ENCODE data around the gene HAUS7.

HAUS7 gene

GRCh38 chrX:153470411-153471363 lies at the start of gene HAUS7:
TSS of gene HAUS7 (minus strand) at chrX:153470576. CDS start at chrX:153470557, 19 bp downstream.
- DNase-seq = peak; percentile 52

GRCh38 chrX:153519569-153520286 lies 49.4 kb upstream of the HAUS7 start:
- DNase-seq = no peak

GRCh38 chrX:153517946-153518834 lies 47.8 kb upstream of the HAUS7 start:
- DNase-seq = no peak

DNA sequence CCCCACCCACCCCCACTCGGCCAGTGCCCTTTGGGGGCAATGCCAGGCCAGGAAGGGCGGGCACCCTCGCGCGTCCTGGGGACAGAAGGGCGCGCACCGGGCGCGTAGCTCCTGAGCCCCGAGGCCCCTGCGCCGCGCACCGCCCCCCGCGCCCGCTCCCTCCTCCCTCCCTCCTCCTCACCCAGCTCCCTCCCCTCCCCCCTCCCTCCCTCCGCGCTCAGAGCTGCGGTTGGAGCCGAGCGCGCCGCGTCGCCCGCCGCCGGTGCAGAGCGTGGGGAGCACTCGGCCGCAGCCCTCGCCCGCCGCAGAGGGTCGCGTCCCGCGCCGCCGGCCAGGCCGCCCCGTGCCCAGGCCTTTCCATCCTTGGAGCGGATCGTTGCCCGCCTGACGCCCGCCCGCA lies 47.0 kb upstream of the HAUS7 start, which contains the start of gene ATP2B3:
Gene ATP2B3 (plus strand): TSS at position 220 of the 400 bp plus-strand sequence. CDS start 18,606 bp downstream, outside the sequence.
- DNase-seq = no peak

DNA sequence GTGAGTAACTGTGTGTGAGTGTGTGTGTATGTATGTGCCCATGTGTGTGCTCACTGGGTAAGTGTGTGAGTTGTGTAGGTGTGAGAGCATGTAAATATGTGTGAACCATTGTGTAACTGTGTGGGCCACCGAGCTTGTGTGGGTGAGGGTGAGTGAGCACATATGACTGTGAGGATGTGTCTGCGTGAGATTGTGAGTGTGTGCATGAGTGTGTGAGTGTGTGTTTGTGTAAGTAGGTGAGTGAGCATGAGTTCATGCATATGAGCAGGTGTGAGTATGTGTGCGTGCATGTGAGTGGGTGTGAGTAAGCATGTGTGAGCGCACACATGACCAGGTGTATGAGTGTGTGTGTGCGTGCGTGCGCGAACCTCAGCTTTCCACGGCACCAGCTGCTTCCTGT lies 45.7 kb upstream of the HAUS7 start:
- no peak for DNase-seq

DNA sequence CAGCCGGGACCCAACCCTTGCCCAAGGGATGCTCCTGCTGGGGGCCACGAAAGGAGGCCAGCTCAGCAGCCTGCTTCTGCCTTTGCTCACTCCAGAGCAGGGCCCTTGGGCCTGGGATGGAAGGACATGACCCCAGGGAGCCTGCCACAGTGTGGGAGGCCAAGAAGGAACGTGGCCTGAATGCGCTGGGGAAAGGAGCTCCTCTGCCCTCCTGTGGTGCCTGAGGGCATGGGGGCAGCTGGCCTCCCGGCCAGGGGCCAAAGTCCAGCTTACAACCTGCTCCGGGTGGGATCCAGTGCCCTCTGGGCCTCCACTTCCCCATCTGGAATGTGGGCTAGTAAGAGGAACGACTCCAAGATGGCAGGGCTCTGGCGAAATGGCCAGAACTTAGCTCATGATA lies 45.1 kb upstream of the HAUS7 start:
- DNase-seq = no peak

DNA sequence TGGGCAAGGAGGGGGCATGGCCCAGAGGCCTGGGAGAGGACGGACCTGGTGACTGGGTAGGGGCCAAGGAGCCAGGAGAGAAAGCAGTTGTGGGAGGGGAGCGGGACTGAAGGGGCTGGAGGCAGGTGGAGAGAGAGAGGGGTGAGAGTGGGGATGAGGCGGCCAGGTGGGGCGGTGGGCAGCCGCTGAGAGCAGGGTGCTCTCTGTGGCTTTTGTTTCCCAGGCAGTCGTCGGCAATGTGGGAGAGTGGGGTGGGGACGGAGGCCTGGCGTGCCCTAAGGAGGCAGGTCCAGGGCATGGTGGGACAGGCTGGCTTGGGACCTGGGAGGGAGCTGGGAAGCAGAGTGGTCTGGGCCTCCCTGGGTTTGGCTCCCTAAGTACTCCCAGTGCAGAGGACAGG lies 43.9 kb upstream of the HAUS7 start:
- DNase-seq = no peak

- no peak for DNase-seq
Observed at GRCh38 chrX:153513265-153513664, 42.9 kb upstream of the HAUS7 start.

DNA sequence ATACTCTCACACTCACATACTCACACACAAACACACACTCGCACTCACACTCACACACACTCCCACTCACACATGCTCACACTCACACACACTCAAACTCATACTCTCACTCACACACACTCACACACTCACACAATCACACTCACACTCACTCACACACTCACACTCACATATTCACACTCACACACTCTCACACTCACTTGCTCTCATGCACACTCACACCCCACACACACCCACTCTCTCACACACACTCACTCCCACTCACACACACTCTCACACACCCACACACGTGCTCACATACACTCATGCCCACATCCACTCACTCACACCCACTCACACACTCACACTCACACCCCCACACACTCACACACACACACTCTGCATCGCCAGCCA lies 42.1 kb upstream of the HAUS7 start:
- DNase-seq = no peak

GRCh38 chrX:153511784-153512500 lies 41.6 kb upstream of the HAUS7 start:
- no peak for DNase-seq

GRCh38 chrX:153510383-153510782 lies 40.0 kb upstream of the HAUS7 start:
- no peak for DNase-seq

- DNase-seq = no peak
Observed at GRCh38 chrX:153509592-153509991, 39.2 kb upstream of the HAUS7 start.

- peak; percentile 3 for DNase-seq
Observed at GRCh38 chrX:153507484-153508178, 37.3 kb upstream of the HAUS7 start.

DNA sequence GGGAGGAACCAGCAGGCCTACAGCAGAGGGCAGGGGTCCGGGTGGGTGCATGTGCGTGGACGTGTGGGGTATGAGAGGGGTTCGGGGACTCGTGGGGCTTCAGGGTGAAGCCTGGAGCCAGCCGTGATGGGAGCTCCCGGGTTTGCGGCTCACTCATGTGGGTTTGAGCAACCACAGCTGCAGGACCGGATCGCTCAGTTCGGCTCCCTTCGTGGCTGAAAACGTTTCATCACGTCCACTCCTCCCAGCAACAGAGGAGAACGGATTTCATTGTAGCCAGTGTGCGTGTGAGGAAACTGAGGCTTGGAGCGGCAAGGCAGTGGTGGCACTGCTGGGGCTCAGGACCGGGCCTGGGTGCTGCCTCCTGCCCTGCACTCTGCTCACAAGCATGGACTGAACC lies 35.0 kb upstream of the HAUS7 start:
- no peak for DNase-seq

- DNase-seq = no peak
Observed at GRCh38 chrX:153504445-153505016, 34.2 kb upstream of the HAUS7 start.

GRCh38 chrX:153502796-153503195 lies 32.4 kb upstream of the HAUS7 start:
- DNase-seq = no peak

GRCh38 chrX:153502131-153502530 lies 31.8 kb upstream of the HAUS7 start:
- DNase-seq = no peak

DNA sequence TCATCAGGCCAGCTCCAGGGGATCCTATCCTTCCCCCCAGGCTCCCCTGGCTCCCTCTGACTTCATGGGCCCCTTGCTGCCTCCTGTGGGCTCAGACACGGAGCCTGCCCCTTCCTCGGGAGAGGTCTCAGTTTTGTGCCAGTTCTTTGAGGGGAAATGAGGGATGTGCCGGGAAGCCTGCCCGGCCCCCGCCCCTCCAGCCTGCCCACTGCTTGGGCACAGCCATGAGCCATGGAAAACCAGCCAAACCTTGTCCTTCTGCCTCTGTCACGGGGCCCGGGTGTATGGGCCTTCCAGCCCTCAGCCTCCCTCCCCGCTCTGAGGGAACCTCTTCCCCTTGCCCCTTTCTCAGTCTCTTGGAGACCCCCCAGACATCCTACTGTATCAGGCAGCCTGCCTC lies 31.2 kb upstream of the HAUS7 start:
- DNase-seq = no peak

GRCh38 chrX:153500676-153501280 lies 30.4 kb upstream of the HAUS7 start:
- no peak for DNase-seq

GRCh38 chrX:153499876-153500275 lies 29.5 kb upstream of the HAUS7 start:
- no peak for DNase-seq

DNA sequence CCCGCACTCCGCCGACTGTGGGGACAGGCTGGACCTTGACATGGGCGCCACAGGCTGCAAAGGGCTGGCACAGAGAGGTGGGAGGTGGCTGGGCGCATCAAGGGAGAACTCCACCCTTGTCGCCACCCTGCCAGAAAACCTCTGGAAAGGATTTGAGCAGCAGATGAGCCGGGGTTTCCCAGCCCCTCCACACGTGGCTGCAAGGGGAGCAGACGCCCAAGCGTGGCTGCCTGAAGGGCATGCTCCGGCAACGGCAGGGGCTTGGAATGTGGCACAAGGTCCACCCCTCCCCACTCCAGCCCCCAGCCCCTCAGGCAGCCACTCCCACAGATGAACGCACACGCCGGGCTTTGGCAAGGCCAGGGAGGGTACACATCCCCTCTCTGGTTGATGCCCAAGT lies 29.0 kb upstream of the HAUS7 start:
- DNase-seq = no peak
